ENCODE results near the gene CDK14.

GRCh38 chr7:90994121-90994520, 398.0 kb downstream of the CDK14 start:
- TF ChIP-seq, protein P1, sequence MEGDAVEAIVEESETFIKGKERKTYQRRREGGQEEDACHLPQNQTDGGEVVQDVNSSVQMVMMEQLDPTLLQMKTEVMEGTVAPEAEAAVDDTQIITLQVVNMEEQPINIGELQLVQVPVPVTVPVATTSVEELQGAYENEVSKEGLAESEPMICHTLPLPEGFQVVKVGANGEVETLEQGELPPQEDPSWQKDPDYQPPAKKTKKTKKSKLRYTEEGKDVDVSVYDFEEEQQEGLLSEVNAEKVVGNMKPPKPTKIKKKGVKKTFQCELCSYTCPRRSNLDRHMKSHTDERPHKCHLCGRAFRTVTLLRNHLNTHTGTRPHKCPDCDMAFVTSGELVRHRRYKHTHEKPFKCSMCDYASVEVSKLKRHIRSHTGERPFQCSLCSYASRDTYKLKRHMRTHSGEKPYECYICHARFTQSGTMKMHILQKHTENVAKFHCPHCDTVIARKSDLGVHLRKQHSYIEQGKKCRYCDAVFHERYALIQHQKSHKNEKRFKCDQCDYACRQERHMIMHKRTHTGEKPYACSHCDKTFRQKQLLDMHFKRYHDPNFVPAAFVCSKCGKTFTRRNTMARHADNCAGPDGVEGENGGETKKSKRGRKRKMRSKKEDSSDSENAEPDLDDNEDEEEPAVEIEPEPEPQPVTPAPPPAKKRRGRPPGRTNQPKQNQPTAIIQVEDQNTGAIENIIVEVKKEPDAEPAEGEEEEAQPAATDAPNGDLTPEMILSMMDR (IDR thresholded peaks at IDR 0.05; ENCODE audit: low read depth, low read length): no peak
- no peak for TF ChIP-seq EZH2phosphoT487 (IDR thresholded peaks at IDR 0.05; ENCODE audit: low read depth)

All from OCI-LY3 (cell line).